ENCODE data around the gene PTPN23. TPM values are rescaled to one million over a fixed set of nuclear protein-coding genes. Genes with fewer than 3 reads are reported as not detected.

Gene PTPN23
- total RNA-seq, 4 donors from 2014 or later: 34.3 to 49.6 (median 37.8) TPM

GRCh38 chr3:47410801-47411646 lies 30.2 kb downstream of the PTPN23 start:
- intact Hi-C loops (cut with DNase I; ENCODE audit: low total_unique reads): no loop called here
- TF ChIP-seq CTCF (IDR thresholded peaks at IDR 0.05) (no peak), POLR2A (IDR thresholded peaks at IDR 0.05) (no peak)
- WGBS, 2 donors: 93 to 94% methylated on average over 24 to 27 of the region's 30 CpGs
- no peak overlapping the region for H3K4me3 ChIP-seq (ENCODE audit: low read depth, poor library complexity, severe bottlenecking)
- no peak for DNase-seq (ENCODE audit: low spot score in 2 of 2)

- no peak for DNase-seq (ENCODE audit: low spot score in 2 of 2)
- TF ChIP-seq CTCF (IDR thresholded peaks at IDR 0.05) (no peak), POLR2A (IDR thresholded peaks at IDR 0.05) (no peak)
- intact Hi-C loops (cut with DNase I; ENCODE audit: low total_unique reads): no loop called here
- WGBS, 2 donors: 89% methylated on average over 24 of the region's 24 CpGs
- H3K4me3 ChIP-seq (ENCODE audit: low read depth, poor library complexity, severe bottlenecking): no peak overlapping the region
Measured at GRCh38 chr3:47411696-47412452, 31.1 kb downstream of the PTPN23 start.

- 79 to 90% methylated on average over 5 of the region's 5 CpGs for WGBS, 2 donors
- no peak for DNase-seq (ENCODE audit: low spot score in 2 of 2)
Measured at GRCh38 chr3:47412453-47412756, 31.6 kb downstream of the PTPN23 start.

GRCh38 chr3:47412842-47413520 lies 32.2 kb downstream of the PTPN23 start:
- intact Hi-C loops (cut with DNase I; ENCODE audit: low total_unique reads): no loop called here
- H3K4me3 ChIP-seq (ENCODE audit: low read depth, poor library complexity, severe bottlenecking): no peak overlapping the region
- 82 to 83% methylated on average over 10 to 11 of the region's 12 CpGs for WGBS, 2 donors
- TF ChIP-seq CTCF (IDR thresholded peaks at IDR 0.05) (no peak), POLR2A (IDR thresholded peaks at IDR 0.05) (no peak)
- DNase-seq (ENCODE audit: low spot score in 2 of 2): no peak

More at GRCh38 chr3:47412453-47412756, 31.6 kb downstream of the PTPN23 start:
- intact Hi-C loops (cut with DNase I; ENCODE audit: low total_unique reads): no loop called here
- no peak for TF ChIP-seq CTCF (IDR thresholded peaks at IDR 0.05)
- TF ChIP-seq POLR2A (IDR thresholded peaks at IDR 0.05): no peak
- no peak overlapping the region for H3K4me3 ChIP-seq (ENCODE audit: low read depth, poor library complexity, severe bottlenecking)

GRCh38 chr3:47413751-47414150 lies 32.9 kb downstream of the PTPN23 start:
- peak in 1 of 2 donors; percentile 87 for DNase-seq (ENCODE audit: low spot score in 2 of 2)
- H3K4me3 ChIP-seq (ENCODE audit: low read depth, poor library complexity, severe bottlenecking): no peak overlapping the region
- TF ChIP-seq CTCF (IDR thresholded peaks at IDR 0.05) (no peak), POLR2A (IDR thresholded peaks at IDR 0.05) (no peak)
- intact Hi-C loops (cut with DNase I; ENCODE audit: low total_unique reads): no loop called here
- WGBS, 2 donors: 84 to 88% methylated on average over 5 to 7 of the region's 7 CpGs

Measured in lower leg skin (tissue), 4 donors.